HG03139 (cell line): ENCODE data around the gene COL23A1.

ENCODE experiments used
- ATAC-seq: cut with Tn5 transposase; IDR thresholded peaks from one replicate; pipeline ENCODE4 v1.9.1; 2021; ENCODE audit not compliant: unreplicated experiment

Gene COL23A1

GRCh38 chr5:178218237-178218776 lies 371.9 kb downstream of the COL23A1 start:
- no peak for ATAC-seq

- no peak for ATAC-seq
These were observed 373.4 kb downstream of the COL23A1 start for GRCh38 chr5:178216779-178217178.

- ATAC-seq = no peak
These were observed 374.1 kb downstream of the COL23A1 start for GRCh38 chr5:178216088-178216534.

- no peak for ATAC-seq
These were observed 374.8 kb downstream of the COL23A1 start for GRCh38 chr5:178215280-178216002.

- no peak for ATAC-seq
These were observed 375.9 kb downstream of the COL23A1 start for GRCh38 chr5:178214160-178214803.

GRCh38 chr5:178213748-178214151 lies 376.4 kb downstream of the COL23A1 start:
- no peak for ATAC-seq

GRCh38 chr5:178213003-178213461 lies 377.2 kb downstream of the COL23A1 start:
- no peak for ATAC-seq

GRCh38 chr5:178212241-178213002 lies 377.8 kb downstream of the COL23A1 start:
- no peak for ATAC-seq

GRCh38 chr5:178211095-178212048 lies 378.8 kb downstream of the COL23A1 start:
- ATAC-seq = no peak

- no peak for ATAC-seq
These were observed 379.5 kb downstream of the COL23A1 start for GRCh38 chr5:178210686-178211085.

- ATAC-seq = no peak
These were observed 380.1 kb downstream of the COL23A1 start for GRCh38 chr5:178210073-178210535.

GRCh38 chr5:178209334-178210072 lies 380.7 kb downstream of the COL23A1 start:
- ATAC-seq = no peak

- no peak for ATAC-seq
These were observed 381.5 kb downstream of the COL23A1 start for GRCh38 chr5:178208540-178209227.

GRCh38 chr5:178207917-178208280 lies 382.3 kb downstream of the COL23A1 start:
- ATAC-seq = no peak

- no peak for ATAC-seq
These were observed 382.8 kb downstream of the COL23A1 start for GRCh38 chr5:178207183-178207916.

- ATAC-seq = no peak
These were observed 383.8 kb downstream of the COL23A1 start for GRCh38 chr5:178206166-178207101.

- ATAC-seq = no peak
These were observed 384.5 kb downstream of the COL23A1 start for GRCh38 chr5:178205749-178206047.
